HG03565 (cell line): ENCODE measurements around the gene FPR2.
"Not testable (repeated sequence)": the region's sequence is repeated elsewhere in the genome, so short reads cannot be mapped to it uniquely, and the experiment has no call there.

ENCODE experiments used
- ATAC-seq: cut with Tn5 transposase; IDR thresholded peaks from one replicate; pipeline ENCODE4 v1.9.1; 2021; ENCODE audit warnings: mild to moderate bottlenecking, moderate library complexity; ENCODE audit not compliant: unreplicated experiment

The FPR2 gene

DNA sequence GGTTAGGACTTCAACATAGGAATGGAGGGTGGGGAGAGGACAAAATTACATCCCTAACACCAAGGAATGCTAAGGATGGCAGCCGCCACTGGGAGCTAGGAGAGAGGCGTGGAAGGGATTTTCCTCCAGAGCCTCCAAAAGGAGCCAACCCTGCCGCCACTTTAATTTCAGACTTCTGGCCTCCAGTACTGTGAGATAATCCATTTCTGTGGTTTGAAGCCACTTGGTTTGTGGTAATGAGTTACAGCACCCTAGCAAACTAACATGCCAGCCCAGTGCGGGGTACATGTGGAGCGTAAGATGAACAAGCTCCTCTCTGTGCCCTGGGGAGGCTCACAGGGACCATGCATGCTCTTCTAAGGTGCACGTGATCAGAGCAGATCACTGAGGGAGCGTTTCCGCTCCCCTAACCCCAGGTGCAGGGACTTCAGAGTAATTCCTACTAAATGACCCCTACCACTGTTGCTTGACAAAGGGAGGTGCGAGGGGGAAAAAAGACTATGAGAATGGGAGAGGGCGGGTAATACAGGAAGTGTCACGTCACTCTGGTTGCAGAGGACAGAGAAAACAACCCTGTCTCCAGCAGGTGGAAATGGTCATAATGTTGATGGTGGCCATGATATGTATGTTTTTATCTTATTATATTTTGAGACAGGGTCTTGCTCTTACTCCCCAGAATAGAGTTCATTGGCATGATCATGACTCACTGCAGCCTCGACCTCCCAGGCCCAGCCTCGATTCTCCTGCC is 21.3 kb upstream of the FPR2 start:
- ATAC-seq: no peak

DNA sequence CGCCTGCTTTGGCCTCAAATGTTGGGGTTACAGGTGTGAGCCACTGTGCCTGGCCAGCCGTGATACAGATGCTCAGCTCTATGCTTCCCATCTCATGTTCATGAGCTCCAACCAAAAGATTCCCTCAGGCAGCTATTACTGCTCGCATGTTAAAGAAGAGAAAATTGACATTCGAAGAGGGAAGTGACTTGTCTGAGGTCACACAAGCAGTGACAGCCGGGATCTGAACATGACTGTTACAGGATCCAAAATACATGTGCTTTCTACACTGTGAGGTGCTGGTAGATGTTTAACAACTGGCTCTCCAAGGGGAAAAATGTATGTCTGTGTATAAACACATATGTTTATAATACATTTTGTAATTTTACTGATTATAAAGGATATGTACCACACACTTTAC is 20.6 kb upstream of the FPR2 start:
- no peak for ATAC-seq

DNA sequence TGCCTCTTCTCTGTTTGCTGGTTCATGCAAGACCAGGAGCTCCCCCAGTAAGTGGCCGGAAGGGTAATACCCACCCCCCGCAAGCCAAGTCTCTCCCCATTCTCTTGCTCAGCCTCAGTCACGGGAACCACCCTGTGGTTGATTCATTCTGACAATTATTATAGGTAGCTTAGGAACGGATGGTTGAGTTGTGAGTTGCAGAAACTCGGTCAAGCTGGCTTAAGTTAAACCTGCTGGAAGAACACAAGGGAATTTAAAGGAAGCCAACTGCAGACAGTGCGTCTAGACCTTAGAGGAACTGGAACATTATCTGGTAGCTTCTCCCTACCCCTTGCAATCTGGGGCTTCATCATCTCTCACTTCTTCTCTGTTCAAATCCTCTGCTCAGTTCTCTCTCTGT is 18.2 kb upstream of the FPR2 start:
- ATAC-seq: no peak

DNA sequence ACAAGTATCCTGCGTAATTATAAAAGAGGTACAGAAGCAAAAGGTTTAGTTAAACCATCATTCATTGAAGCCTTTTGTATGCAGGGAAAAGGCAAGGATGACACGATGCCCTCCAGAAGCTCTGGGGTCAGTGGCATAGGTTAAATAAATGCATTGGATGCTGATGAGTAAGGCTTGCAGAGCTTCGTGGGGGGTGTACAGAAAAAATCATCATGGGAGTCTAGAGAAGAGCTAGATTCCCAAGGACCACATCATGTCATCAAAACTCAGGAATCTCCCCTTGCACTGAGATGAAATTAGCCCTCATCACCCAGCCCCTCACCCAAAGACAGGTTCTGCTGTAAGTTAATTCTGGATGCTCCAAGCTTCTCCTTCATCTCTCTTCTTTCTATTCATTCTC is 17.6 kb upstream of the FPR2 start:
- ATAC-seq: no peak

DNA sequence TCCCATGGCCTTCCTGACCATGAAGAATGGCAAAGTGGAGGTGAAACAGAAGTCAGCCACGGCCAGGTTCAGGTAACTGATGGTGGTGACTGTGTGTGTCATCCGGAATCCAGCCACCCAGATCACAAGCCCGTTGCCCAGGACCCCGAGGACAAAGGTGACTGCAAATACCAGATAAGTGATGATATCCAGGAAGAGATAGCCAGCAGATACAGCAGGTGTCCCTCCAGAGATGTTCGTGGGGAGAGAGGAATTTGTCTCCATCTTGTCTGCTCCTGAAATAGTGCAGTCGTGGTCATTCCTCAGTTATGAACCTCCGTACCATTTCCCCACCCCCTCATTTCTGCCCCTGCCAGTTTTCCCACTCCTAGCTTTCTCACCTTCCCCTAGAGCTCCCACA is 14.2 kb upstream of the FPR2 start:
- ATAC-seq: no peak

DNA sequence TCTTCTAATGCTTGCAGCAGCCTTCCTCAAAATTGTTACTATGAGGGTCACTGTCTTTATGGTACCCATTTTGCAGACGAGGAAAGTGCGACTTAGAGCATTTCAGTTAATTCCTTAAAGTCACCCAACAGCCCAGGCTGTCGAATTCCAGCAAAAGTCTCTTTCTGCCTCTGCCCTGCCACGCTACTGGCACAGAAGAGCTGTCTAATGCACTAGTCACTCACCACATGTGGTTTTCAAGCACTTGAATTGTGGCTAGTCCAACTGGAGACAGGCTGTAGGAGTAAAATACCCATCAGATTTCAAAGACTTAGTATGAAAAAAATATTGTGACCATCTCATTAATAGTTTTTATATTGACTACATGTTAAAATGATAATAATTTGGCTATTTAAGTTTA is 11.0 kb upstream of the FPR2 start:
- no peak for ATAC-seq

DNA sequence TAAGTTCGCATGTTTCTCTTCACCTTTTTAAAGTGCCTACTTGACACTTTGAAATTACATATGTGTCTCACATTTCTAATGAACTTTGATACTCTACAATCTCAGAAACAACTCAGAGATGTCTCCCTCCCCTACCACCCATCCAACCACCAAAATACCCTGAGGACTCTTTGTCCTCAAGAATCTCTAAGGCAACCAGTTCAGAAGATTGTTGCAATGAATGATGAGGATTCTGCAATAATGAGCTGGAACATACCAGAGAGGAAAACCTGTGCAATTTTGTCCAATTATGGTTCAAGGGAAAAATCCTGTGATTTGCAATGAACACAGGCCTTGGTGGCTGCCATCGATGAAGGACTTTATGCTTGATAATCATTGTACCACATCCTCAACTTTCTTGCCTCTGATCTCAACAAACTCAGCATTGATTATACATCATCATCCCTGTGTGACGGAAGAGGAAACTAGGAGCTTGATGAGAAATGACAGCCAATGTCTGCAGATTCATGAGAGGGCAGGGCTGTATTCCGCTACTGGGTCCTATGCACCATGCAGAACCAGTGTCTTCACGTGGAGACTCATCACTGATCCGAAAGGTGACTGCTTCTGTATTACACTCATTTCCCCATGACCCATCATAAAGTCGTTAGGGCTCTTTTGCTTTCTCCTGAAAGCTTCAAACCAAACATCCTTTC is 10.4 kb upstream of the FPR2 start:
- ATAC-seq: no peak

DNA sequence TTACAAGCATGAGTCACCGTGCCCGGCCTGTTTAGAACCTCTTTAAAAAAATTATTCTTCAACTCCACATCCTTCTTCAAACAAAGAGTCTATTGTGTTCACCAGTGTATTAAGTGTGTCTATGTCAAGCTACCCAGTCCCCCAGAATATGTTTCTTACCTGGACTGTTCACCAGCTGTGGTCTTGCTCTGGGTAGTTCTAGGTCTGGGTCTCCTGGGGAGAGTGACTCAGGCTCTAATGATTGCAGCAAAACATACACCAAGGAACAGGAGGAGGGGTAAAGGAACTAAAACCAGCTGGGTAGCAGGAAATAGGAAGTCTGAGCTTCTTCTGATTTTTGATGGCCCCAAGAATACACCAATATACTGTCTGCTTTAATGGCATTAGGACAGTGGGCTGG is 9.3 kb upstream of the FPR2 start, which contains the start of gene FPR1:
Gene FPR1, minus strand, starts transcription at position 224 of the 400 bp plus-strand sequence. CDS start 4,884 bp downstream, outside the sequence.
- no peak for ATAC-seq

DNA sequence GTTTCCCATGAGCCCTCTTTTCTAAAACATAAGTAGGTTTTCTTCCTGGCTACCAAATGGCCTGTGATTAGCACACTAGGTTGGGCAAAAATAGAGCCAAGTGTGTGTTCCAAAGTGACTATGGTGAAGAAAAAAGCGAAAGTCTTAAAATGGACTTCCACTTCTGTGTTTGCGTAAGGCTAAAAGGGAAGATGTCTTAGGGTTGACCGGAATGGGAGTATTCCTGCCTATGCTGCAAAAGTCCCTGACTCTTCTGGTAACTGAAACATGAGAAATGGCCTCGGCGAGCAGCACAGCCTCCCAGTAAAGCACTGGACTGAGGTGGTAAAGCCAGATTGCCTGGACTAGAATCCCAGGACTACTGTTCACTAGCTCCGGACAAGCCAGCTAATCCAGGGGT is 6.9 kb upstream of the FPR2 start:
- no peak for ATAC-seq

DNA sequence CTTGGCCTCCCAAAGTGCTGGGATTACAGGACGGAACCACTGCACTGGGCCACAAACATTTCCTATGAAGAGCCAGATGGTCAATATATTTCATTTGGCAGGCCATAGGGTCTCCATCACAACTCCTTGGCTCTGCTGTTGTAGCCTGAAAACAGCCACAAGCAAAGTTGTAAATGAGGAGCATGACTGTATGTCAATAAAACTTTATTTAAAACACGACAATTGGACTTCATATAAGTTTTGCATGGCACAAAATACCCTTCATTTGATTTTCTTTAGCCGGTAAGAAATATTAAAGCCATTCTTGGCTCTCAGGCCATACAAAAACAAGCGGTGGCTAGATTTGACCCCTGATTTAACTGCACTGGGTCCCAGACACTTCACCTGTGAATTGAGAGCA is 6.2 kb upstream of the FPR2 start:
- ATAC-seq: no peak

DNA sequence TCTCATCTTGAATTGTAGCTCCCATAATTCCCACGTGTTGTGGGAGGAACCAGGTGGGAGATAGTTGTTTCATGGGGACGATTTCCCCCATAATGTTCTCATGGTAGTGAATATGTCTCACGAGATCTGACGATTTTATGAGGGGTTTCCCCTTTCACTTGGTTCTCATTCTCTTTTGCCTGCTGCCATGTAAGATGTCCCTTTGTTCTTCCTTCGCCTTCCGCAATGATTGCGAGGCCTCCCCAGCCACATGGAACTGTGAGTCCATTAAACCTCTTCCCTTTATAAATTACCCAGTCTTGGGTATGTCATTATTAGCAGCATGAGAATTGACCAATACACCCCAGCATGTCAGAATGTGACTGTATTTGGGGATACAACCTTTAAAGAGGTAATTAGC is 5.4 kb upstream of the FPR2 start:
- ATAC-seq: no peak

DNA sequence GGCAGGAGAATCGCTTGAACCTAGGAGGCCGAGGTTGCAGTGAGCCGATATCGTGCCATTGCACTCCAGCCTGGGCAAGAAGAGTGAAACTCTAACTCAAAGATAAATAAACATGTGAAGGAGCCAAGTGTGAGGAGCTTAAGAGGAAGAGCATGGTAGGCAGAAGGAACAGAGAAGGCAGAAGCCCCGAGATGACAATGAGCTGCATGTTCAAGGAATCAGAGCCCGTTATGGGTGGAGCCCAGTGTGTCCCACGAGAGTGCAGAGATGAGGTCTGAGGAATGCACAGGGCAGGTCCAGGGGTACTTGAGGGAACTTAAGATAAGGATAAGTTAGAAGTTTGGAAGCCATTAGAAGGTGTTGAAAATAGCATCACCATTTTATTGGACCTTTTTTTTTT is 716 bp downstream of the FPR2 start:
- no peak for ATAC-seq

DNA sequence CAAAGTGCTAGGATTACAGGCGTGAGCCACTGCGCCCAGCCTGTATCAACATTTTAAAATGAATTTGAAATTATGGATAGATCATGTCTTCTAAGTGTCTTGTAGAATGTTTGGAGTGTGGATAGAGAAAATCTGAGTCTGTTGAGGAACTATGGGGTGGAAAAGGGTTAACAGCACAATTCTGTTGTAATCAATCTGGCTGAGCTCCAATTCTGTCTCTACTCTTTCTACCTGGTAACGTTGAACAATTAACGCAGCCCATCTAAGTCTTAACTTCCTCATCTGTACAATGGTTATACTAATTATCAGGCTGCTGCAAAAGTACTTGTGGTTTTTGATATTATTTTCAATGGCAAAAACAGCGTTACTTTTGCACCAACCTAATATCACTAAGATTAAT is 4.1 kb downstream of the FPR2 start:
- no peak for ATAC-seq

DNA sequence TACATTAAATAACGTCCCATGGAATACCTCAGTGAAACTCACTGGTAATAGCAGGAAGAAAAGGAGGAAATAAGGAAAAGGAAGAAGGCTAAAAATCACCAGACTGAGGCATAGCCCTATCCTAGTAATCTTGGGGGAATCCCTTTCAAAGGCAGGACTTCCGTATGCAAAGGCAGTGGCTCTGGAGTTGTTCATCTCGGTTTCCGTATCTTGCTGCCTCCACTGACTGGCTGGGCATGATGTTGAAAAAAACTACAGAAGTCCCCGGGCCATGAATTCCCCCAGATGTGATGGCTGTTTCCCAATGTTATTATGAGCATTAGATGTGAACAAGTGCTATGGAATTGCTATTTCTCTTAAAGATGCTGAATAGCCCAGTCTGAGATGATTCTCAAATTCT is 5.5 kb downstream of the FPR2 start:
- ATAC-seq: no peak

DNA sequence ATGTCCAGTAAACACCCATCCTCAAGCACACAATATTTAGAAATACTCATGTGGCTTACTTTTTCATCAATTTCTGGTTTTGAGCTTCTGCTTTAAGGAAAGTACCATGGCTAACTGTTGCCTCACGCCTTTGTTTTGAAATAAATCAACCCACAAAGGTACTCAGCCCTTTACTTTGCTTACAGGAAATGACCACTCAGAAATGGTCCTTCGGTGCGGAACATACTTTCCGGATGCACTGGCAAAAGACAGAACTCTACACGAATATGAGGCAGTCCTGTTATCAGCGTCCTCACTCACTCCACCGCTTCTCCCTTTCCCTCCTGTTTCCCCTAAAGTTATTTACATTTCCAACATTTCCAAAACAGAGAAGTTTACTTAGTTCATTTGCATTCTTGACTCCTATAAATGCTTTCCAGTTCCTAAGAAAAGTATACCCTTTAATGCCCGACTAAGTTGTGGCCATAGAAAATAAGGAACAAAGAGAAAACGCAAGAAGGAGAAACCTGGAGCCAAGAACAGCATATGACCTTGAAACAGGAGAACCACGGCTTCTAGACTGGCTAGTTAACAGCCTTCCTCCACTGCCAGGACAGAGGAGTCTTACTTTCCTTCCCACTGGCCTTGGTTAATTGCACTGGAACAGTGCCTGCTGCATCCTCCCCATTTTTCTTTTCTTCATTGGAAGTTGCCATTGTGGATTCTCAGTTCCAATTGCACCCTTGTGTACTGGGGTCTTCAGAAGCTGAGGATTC is 10.6 kb downstream of the FPR2 start:
- ATAC-seq: no peak

DNA sequence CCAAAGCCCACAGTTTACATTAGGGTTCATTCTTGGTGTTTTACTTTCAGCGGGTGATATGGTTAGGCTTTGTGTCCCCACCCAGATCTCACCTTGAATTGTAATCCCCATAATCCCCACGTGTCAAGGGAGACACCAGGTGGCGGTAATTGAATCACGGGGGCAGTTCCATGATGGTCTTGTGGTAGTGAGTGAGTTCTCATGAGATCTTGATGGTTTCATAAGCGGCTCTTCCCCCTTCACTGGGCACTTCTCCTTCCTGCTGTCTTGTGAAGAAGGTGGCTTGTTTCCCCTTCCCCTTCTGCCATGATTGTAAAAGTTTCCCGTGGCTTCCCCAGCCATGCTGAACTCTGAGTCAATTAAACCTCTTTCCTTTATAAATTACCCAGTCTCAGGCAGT is 12.0 kb downstream of the FPR2 start:
- no peak for ATAC-seq

DNA sequence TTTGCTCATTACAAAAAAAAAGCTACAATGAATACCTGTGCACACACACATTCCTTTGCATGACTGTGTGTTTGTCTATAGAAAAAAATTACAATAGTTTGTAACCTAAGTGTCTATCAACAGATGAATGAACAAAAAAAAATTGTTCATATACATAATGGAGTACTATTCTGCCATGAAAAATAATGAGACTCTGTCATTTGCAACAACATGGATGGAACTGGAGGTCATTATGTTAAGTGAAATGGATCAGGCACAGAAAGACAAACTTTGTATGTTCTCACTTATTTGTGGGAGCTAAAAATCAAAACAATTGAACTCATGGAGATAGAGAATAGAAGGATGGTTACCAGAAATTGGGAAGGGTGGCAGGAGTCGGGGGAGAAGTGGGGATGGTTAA is 15.6 kb downstream of the FPR2 start:
- not testable (repeated sequence) for ATAC-seq

DNA sequence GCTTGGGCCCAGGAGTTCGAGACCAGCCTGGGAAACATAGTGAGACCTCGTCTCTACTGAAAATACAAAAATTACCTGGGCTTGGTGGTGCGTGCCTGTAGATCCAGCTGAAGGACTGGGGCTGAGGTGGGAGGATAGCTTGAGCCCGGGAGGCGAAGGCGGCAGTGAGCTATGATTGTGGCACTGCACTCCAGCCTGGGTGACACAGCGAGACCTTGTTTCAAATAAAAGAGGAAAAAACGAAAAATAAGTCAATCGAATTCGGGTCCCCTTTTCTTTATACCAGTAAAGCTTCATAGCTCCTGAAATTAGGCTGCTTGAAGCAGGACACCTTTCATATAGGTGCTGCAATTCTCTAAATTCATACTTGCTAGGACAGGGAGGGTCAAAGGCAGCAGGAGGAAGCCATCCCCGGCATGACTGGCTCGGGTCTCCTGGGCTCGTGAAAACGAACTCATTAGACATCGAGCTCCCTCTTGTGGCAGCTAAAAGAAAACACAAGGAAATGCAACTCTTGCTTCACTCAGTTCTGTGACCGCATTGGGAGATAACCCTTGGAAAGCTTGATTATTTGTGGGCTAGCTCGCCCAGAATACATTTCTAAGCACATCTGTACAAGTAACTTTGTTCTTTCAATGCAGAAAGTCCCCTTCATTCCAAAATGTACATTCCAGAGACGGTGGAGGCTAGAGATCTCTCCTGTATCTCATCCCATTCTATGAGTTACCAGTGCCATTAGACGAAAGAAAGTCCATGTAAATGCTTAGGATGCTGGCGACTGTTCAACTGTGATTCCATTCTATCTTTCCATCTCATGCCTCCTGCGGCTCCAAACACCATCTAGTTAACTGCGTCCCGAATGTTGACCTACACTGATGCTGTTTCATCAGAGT is 16.8 kb downstream of the FPR2 start:
- no peak for ATAC-seq

DNA sequence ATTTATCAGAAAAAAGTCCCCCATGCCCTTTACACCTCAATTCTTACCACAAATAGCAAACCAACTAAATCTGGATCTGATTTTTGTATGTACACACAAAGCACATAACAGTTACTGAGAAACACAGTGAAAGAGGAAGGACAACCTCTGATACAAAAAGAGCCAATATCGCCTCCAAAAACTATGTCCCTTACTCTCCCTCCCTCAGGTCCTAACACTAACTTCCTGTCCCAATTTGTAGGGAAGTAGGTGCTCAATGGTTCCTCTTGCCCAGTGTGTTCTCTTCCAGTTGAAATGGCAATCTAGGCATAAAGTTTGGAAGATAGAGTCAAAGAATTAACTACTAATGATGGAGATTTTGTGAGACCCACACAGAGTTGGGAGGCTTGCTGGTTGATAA is 18.2 kb downstream of the FPR2 start:
- ATAC-seq: no peak

DNA sequence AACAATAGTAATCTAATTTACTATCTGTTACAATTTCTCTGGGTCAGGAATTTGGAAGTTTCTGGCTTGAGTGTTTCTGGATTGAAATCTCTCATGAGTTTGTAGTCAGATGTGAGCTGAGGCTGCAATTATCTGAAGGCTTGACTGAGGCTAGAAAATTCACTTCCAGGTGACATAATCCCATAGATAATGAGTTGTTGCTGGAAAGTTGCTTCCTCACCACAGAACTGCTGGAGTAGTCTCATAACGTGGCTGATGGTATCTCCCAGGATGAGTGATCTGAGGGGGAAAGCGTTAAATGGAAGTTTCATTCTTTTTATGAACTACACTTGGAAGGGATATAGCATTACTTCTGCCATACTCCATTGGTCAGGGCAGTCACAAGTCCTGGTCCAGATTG is 18.7 kb downstream of the FPR2 start:
- ATAC-seq: no peak

DNA sequence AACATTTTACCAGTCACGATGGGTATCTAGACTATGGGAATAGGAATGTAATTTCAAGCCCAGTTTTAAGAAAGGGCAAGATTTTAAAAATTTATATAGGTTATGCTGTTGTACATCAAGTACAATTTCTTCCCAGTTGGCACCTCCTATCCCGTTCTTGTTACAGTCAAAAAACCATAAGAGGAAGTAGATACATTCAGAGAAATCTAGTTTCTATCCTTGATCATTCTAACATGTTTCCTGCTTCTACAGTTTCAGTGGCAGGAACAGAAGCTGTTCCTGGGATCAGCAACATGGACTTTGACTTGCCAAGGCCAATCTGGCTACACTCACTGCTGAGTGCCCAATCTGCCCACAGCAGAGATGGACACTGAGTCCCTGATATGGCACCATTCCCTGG is 19.3 kb downstream of the FPR2 start:
- no peak for ATAC-seq
